ENCODE results near the gene MARCHF10. TPM values are rescaled to one million over a fixed set of nuclear protein-coding genes. Genes with fewer than 3 reads are reported as not detected.
"Not testable (repeated sequence)": the region's sequence is repeated elsewhere in the genome, so short reads cannot be mapped to it uniquely, and the experiment has no call there.

MARCHF10 gene
- total RNA-seq, 1 donor from 2014 or later, result not detected

DNA sequence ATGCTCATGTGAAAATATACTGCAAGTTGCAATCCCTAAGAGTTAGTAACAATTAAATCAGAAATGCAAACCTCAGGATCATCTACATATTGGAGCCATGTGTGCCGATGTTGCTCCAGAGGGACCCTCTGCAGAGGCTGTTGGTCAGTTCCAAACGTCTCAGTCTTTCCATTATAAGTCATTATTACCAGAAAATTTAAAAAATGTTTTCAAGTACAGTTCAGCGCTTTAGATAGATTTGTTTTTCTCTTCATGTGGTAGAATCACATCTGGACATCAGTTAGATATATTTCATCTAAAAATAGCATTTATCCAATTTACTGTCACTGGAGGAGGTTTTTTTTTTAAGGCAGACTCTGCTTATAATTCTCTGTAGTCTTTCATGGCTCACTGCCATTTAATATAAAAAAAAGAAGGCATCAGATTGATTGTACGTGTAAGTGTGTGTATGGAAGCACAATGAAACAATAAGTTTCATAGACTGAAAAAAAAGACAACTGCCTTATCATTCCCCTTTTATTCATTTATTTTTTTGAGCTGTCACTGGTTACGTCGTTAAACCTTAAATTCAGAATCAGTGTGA lies 46.1 kb upstream of the MARCHF10 start:
- ChIA-PET CTCF (no interaction called here), POLR2A (no interaction called here)
- Mint-ChIP-seq H3K9me3 (no peaks in the 10 kb centered on the region), H3K27ac (no peak overlapping the region), H3K4me1 (no peaks in the 10 kb centered on the region), H3K4me3 (no peak overlapping the region), H3K36me3 (ENCODE audit: low read depth) (no peaks in the 10 kb centered on the region), H3K27me3 (peaks cover 6% of the 10 kb centered on the region)
- no peak for ATAC-seq (ENCODE audit: low read depth)
- TF ChIP-seq, protein P1, sequence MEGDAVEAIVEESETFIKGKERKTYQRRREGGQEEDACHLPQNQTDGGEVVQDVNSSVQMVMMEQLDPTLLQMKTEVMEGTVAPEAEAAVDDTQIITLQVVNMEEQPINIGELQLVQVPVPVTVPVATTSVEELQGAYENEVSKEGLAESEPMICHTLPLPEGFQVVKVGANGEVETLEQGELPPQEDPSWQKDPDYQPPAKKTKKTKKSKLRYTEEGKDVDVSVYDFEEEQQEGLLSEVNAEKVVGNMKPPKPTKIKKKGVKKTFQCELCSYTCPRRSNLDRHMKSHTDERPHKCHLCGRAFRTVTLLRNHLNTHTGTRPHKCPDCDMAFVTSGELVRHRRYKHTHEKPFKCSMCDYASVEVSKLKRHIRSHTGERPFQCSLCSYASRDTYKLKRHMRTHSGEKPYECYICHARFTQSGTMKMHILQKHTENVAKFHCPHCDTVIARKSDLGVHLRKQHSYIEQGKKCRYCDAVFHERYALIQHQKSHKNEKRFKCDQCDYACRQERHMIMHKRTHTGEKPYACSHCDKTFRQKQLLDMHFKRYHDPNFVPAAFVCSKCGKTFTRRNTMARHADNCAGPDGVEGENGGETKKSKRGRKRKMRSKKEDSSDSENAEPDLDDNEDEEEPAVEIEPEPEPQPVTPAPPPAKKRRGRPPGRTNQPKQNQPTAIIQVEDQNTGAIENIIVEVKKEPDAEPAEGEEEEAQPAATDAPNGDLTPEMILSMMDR (IDR thresholded peaks at IDR 0.05), result no peak
- intact Hi-C loops (cut with micrococcal nuclease), result no loop called here
- DNase-seq, result no peak

DNA sequence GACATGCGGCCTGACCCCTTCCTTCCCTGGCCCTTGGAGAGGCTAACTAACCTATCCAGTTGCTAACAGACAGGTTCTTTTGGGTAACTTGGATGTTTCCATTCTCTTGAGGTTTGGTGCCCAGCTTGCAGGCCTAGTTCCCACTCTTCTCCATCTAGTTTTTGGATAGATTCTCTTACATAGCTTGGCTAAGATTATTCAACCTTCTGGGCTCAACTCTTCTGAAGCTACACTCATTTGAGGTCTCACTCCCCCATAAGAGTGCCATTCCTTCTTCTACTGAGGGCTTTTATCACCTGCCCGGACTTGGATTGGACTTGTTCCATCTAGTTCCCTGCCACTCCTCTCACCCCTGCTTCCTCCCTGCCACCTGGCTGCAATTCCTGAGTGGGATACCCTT lies 44.1 kb upstream of the MARCHF10 start:
- H3K27me3 Mint-ChIP-seq, result peaks cover 3% of the 10 kb centered on the region
- H3K4me3 Mint-ChIP-seq, result no peak overlapping the region
- H3K9me3 Mint-ChIP-seq, result no peaks in the 10 kb centered on the region
- no peaks in the 10 kb centered on the region for H3K36me3 Mint-ChIP-seq (ENCODE audit: low read depth)
- no peak for ATAC-seq (ENCODE audit: low read depth)
- intact Hi-C loops (cut with micrococcal nuclease), result no loop called here
- no peak for DNase-seq
- ChIA-PET POLR2A (no interaction called here), CTCF (no interaction called here)
- H3K4me1 Mint-ChIP-seq, result no peaks in the 10 kb centered on the region
- H3K27ac Mint-ChIP-seq, result no peak overlapping the region
- TF ChIP-seq, protein P1 (IDR thresholded peaks at IDR 0.05), result no peak

DNA sequence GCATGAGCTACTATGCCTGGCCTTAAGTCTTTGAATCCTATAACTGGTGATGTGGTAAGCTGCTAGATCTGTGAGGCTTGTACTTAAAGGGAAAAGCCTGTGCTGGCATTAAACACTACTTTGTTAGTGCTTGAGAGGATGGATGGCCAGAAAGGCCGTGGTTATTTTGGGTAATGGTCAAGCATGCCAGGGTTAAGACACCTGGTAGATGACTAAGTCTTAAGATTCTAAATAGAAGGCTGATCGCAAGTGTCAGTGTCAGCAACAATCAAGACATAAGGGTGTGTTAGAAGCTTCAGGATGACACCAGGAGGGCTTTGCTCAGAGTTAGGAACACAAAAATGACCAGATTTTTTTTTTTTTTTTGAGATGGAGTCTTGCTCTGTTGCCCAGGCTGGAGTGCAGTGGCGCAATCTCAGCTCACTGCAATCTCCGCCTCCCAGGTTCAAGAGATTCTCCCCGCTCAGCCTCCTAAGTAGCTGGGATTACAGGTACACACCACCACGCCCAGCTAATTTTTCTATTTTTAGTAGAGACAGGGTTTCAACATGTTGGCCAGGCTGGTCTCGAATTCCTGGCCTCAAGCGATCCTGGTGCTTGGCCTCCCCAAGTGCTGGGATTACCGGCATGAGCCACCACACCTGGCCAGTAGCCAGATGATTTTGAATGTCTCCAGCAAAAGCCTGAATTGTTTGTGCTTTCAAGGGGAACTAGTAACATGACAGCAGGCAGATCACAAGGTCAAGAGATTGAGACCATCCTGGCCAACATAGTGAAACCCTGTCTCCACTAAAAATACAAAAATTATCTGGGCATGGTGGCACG lies 41.7 kb upstream of the MARCHF10 start:
- H3K4me3 Mint-ChIP-seq; ATAC-seq (ENCODE audit: low read depth); H3K36me3 Mint-ChIP-seq (ENCODE audit: low read depth); POLR2A ChIA-PET; DNase-seq; intact Hi-C loops (cut with micrococcal nuclease); H3K27ac Mint-ChIP-seq; H3K27me3 Mint-ChIP-seq; H3K9me3 Mint-ChIP-seq; CTCF ChIA-PET; H3K4me1 Mint-ChIP-seq: not testable (repeated sequence)

DNA sequence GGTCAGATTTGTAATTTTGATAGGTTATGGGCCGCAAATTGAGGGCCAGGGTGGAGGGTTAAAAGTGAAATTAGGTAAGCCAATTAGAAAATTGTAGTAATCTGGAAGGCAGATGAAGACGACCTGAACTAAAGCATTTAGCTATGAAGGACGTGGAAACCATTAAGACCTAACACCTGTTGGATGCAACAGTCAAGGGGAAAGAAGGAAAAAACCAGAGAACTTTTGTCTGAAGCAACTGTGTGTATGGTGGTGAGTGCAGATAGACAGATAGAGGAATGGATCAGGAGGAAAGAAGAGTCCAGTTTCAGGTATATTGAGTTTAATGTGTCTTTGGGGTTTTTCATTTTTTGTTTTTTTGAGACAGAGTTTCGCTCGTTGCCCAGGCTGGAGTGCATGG lies 40.2 kb upstream of the MARCHF10 start:
- CTCF ChIA-PET, result no interaction called here
- TF ChIP-seq, protein P1 (IDR thresholded peaks at IDR 0.05), result no peak
- Mint-ChIP-seq H3K27me3 (peaks cover 2% of the 10 kb centered on the region), H3K4me1 (no peaks in the 10 kb centered on the region), H3K27ac (no peak overlapping the region), H3K4me3 (no peak overlapping the region), H3K9me3 (no peaks in the 10 kb centered on the region), H3K36me3 (ENCODE audit: low read depth) (no peaks in the 10 kb centered on the region)
- POLR2A ChIA-PET, result no interaction called here
- no peak for ATAC-seq (ENCODE audit: low read depth)
- intact Hi-C loops (cut with micrococcal nuclease), result no loop called here
- DNase-seq, result no peak

DNA sequence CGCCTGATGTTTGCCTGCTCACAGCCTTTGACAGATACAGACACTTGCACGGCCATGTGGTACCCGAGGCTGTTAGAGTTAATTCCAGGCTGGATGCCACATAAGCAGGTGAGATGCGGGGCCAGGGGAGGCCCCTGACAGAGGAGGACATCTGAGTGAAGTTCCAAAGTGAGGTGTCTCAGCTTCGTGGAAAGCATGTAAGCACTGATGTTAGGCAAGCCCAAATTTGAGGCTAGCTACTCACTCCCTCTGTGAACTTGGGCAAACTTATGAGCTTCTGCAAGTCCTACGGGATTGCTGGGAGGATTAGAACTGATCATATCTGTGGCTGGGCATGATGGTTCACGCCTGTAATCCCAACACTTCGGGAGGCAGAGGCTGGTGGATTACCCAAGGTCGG lies 39.3 kb upstream of the MARCHF10 start:
- Mint-ChIP-seq H3K9me3 (no peaks in the 10 kb centered on the region), H3K27me3 (peaks cover 2% of the 10 kb centered on the region), H3K36me3 (ENCODE audit: low read depth) (no peaks in the 10 kb centered on the region), H3K4me3 (no peak overlapping the region), H3K27ac (no peak overlapping the region), H3K4me1 (no peaks in the 10 kb centered on the region)
- CTCF ChIA-PET, result no interaction called here
- intact Hi-C loops (cut with micrococcal nuclease), result no loop called here
- TF ChIP-seq, protein P1 (IDR thresholded peaks at IDR 0.05), result no peak
- no peak for ATAC-seq (ENCODE audit: low read depth)
- POLR2A ChIA-PET, result no interaction called here
- DNase-seq, result no peak
